Measurements from ENCODE around the gene FAM43A. TPM values are rescaled to one million over a fixed set of nuclear protein-coding genes. Genes with fewer than 3 reads are reported as not detected.

FAM43A gene
- total RNA-seq, 4 donors from 2014 or later, result 9.3 to 60.9 (median 26.9) TPM

GRCh38 chr3:194659778-194660177 is 25.9 kb upstream of the FAM43A start:
- peak overlapping the region; percentile 22 for H3K27ac ChIP-seq
- 85% methylated on average over 7 of the region's 7 CpGs for WGBS

GRCh38 chr3:194661374-194661773 is 24.3 kb upstream of the FAM43A start:
- no peak for DNase-seq (ENCODE audit: low spot score in 2 of 2)
- Histone ChIP-seq H3K27me3 (no peaks in the 10 kb centered on the region), H3K9me3 (no peaks in the 10 kb centered on the region), H3K36me3 (peaks cover 80% of the 10 kb centered on the region), H3K4me1 (no peaks in the 10 kb centered on the region), H3K27ac (no peak overlapping the region), H3K4me3 (no peak overlapping the region)
- TF ChIP-seq POLR2AphosphoS5 (IDR thresholded peaks at IDR 0.05), result no peak
- no peak for TF ChIP-seq EP300 (IDR thresholded peaks at IDR 0.05)
- no peak for TF ChIP-seq CTCF (IDR thresholded peaks at IDR 0.05)
- no peak for TF ChIP-seq POLR2A (IDR thresholded peaks at IDR 0.05)
- WGBS, result 79% methylated on average over 3 of the region's 3 CpGs

More at GRCh38 chr3:194659778-194660177, 25.9 kb upstream of the FAM43A start:
- Histone ChIP-seq H3K36me3 (peaks cover 64% of the 10 kb centered on the region), H3K4me3 (no peak overlapping the region), H3K27me3 (no peaks in the 10 kb centered on the region), H3K4me1 (no peaks in the 10 kb centered on the region), H3K9me3 (no peaks in the 10 kb centered on the region)
- TF ChIP-seq CTCF (IDR thresholded peaks at IDR 0.05) (no peak), POLR2A (IDR thresholded peaks at IDR 0.05) (no peak), EP300 (IDR thresholded peaks at IDR 0.05) (no peak), POLR2AphosphoS5 (IDR thresholded peaks at IDR 0.05) (no peak)
- DNase-seq (ENCODE audit: low spot score in 2 of 2), result no peak

- 82% methylated on average over 6 of the region's 6 CpGs for WGBS
- Histone ChIP-seq H3K27me3 (no peaks in the 10 kb centered on the region), H3K4me1 (no peaks in the 10 kb centered on the region), H3K36me3 (peaks cover 84% of the 10 kb centered on the region), H3K9me3 (no peaks in the 10 kb centered on the region), H3K27ac (no peak overlapping the region), H3K4me3 (no peak overlapping the region)
- no peak for DNase-seq (ENCODE audit: low spot score in 2 of 2)
- no peak for TF ChIP-seq POLR2A (IDR thresholded peaks at IDR 0.05)
- TF ChIP-seq CTCF (IDR thresholded peaks at IDR 0.05), result no peak
- no peak for TF ChIP-seq POLR2AphosphoS5 (IDR thresholded peaks at IDR 0.05)
- no peak for TF ChIP-seq EP300 (IDR thresholded peaks at IDR 0.05)
These were observed 23.7 kb upstream of the FAM43A start for GRCh38 chr3:194661946-194662345.

- TF ChIP-seq POLR2AphosphoS5 (IDR thresholded peaks at IDR 0.05), result no peak
- TF ChIP-seq EP300 (IDR thresholded peaks at IDR 0.05), result no peak
- TF ChIP-seq CTCF (IDR thresholded peaks at IDR 0.05), result no peak
- TF ChIP-seq POLR2A (IDR thresholded peaks at IDR 0.05), result no peak
- WGBS, result 93% methylated on average over 7 of the region's 7 CpGs
- DNase-seq (ENCODE audit: low spot score in 2 of 2), result no peak
- H3K4me1 ChIP-seq, result peaks cover under 1% of the 10 kb centered on the region
- H3K4me3 ChIP-seq, result no peak overlapping the region
- no peaks in the 10 kb centered on the region for H3K27me3 ChIP-seq
- H3K9me3 ChIP-seq, result no peaks in the 10 kb centered on the region
- H3K36me3 ChIP-seq, result peaks cover 61% of the 10 kb centered on the region
- H3K27ac ChIP-seq, result no peak overlapping the region
These were observed 20.8 kb upstream of the FAM43A start for GRCh38 chr3:194664857-194665256.

- Histone ChIP-seq H3K36me3 (peaks cover 38% of the 10 kb centered on the region), H3K27ac (no peak overlapping the region), H3K4me3 (no peak overlapping the region), H3K4me1 (peaks cover 17% of the 10 kb centered on the region), H3K9me3 (no peaks in the 10 kb centered on the region), H3K27me3 (no peaks in the 10 kb centered on the region)
- TF ChIP-seq EP300 (IDR thresholded peaks at IDR 0.05) (no peak), POLR2A (IDR thresholded peaks at IDR 0.05) (no peak), CTCF (IDR thresholded peaks at IDR 0.05) (no peak), POLR2AphosphoS5 (IDR thresholded peaks at IDR 0.05) (no peak)
- WGBS, result 80% methylated on average over 7 of the region's 7 CpGs
- no peak for DNase-seq (ENCODE audit: low spot score in 2 of 2)
These were observed 18.3 kb upstream of the FAM43A start for GRCh38 chr3:194667363-194667762.

Measured in suprapubic skin (tissue), 4 donors.